K562 (cell line): ENCODE data around the gene IL1F10. TPM values are rescaled to one million over a fixed set of nuclear protein-coding genes. Genes with fewer than 3 reads are reported as not detected.

Experiments used
- JUN ChIP-seq, 2 experiments: sonication (generic) in 1 of 2; formaldehyde crosslinking in 1 of 2; IDR thresholded peaks; 2 replicates each; pipeline versions ENCODE4 v1.6.1 to v1.8.0; 2012 to 2022; ENCODE audit warnings: borderline replicate concordance in 2 of 2, mild to moderate bottlenecking in 2 of 2, improper control_type of control experiment in 1 of 2, low read depth in 1 of 2, low read length in 1 of 2, missing genetic modification reagents in 1 of 2
- SAP30 ChIP-seq: fragments of 200-600 bp; sonication (generic); IDR thresholded peaks from 2 replicates; pipeline ENCODE4 v1.6.1; 2012; ENCODE audit warnings: borderline replicate concordance, low read depth, mild to moderate bottlenecking, moderate library complexity, low read length, control low read depth, inconsistent platforms; ENCODE audit not compliant: insufficient read depth, poor library complexity, severe bottlenecking
- ZFP1 ChIP-seq: fragments of 450-650 bp; formaldehyde crosslinking; IDR thresholded peaks from 2 replicates; pipeline ENCODE4 v1.4.0; 2020; ENCODE audit warnings: mild to moderate bottlenecking, mixed read lengths
- polyA plus RNA-seq, 8 experiments: library from polyadenylated mRNA; depleted of rRNA in 4 of 8; stranded (reverse) in 5 of 8; unstranded in 3 of 8; fragments of >200 nt; fragmentation: Nextera tagmentation in 2 of 8; fragmentation: Illumina TruSeq in 1 of 8; extraction: Ambion mirVana in 2 of 8; extraction: Trizol in 1 of 8; gene quantifications; 2 replicates each; pipeline versions ENCODE4 v1.2.1 to v1.2.3, GENCODE V29; 2011 to 2014; ENCODE audit warnings: inconsistent platforms in 1 of 8, missing spikeins in 1 of 8
- total RNA-seq, 7 experiments: library from RNA; depleted of rRNA in 6 of 7; stranded (reverse); fragments of >200 nt in 6 of 7; fragmentation: Illumina TruSeq in 2 of 7; extraction: Trizol in 2 of 7; gene quantifications; 2 replicates each; pipeline versions ENCODE4 v1.2.1 to v1.2.3, GENCODE V29; 2011 to 2021; ENCODE audit warnings: low replicate concordance in 1 of 7
- TF ChIP-seq, protein P1 (sequence below), 2 experiments: fragments of 450-650 bp; formaldehyde crosslinking in 1 of 2; IDR thresholded peaks; 2 replicates each; pipeline versions ENCODE4 v1.4.0 to v1.6.1; 2014 to 2020; ENCODE audit warnings: mild to moderate bottlenecking in 2 of 2, borderline replicate concordance in 1 of 2, low read depth in 1 of 2
- TF ChIP-seq, protein P2 (sequence below): fragments of 450-650 bp; IDR thresholded peaks from one replicate; pipeline ENCODE4 v1.6.1; 2018; ENCODE audit warnings: mild to moderate bottlenecking, moderate library complexity; ENCODE audit not compliant: partially characterized antibody

The IL1F10 gene
- total and polyA plus RNA-seq, 9 of the 15 experiments (the other 6 are each of a cell fraction or from before 2014, with no cell fraction given), result not detected

DNA sequence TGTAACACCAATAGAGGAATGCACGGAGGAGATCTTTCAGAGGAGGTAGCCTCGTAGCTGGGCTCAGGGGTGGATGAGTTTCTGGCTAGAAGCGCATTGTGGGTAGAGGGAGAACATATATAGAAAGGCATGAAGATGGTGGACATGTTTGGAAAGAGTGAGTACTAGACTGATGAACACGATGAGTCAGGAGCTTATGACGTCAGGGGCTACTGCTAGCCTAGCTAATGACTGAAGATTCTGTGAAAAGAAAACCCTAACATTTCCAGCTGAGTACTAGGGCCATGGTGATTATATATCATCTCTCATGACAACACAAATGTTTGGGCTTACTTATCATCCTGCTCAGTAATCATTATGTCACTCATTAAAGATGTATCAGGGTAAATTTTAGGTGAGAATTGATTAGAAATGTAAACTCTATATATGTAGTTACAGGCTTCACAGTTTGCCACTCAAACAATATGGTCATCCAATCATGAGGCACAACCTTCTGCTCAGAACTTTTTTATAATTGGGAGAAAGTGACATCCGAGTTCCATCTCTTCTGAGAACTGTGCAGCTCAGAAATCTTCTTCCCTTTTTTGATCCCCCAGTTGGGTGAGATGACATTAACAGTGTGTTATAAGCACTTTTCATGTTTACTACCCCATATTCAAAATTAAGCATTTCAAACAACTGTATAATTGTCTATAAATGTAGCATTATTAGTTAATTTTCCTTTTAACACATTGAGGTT lies 37.4 kb downstream of the IL1F10 start (continued):
- TF ChIP-seq, protein P1, sequence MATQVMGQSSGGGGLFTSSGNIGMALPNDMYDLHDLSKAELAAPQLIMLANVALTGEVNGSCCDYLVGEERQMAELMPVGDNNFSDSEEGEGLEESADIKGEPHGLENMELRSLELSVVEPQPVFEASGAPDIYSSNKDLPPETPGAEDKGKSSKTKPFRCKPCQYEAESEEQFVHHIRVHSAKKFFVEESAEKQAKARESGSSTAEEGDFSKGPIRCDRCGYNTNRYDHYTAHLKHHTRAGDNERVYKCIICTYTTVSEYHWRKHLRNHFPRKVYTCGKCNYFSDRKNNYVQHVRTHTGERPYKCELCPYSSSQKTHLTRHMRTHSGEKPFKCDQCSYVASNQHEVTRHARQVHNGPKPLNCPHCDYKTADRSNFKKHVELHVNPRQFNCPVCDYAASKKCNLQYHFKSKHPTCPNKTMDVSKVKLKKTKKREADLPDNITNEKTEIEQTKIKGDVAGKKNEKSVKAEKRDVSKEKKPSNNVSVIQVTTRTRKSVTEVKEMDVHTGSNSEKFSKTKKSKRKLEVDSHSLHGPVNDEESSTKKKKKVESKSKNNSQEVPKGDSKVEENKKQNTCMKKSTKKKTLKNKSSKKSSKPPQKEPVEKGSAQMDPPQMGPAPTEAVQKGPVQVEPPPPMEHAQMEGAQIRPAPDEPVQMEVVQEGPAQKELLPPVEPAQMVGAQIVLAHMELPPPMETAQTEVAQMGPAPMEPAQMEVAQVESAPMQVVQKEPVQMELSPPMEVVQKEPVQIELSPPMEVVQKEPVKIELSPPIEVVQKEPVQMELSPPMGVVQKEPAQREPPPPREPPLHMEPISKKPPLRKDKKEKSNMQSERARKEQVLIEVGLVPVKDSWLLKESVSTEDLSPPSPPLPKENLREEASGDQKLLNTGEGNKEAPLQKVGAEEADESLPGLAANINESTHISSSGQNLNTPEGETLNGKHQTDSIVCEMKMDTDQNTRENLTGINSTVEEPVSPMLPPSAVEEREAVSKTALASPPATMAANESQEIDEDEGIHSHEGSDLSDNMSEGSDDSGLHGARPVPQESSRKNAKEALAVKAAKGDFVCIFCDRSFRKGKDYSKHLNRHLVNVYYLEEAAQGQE (IDR thresholded peaks at IDR 0.05; ENCODE audit: borderline replicate concordance), result no peak
- TF ChIP-seq, protein P1 (CRISPR knock-in tag; IDR thresholded peaks at IDR 0.05; ENCODE audit: low read depth), result no peak
- TF ChIP-seq ZFP1 (CRISPR knock-in tag) (no peak), JUN (IDR thresholded peaks at IDR 0.05; ENCODE audit: borderline replicate concordance, low read depth, low read length) (peak; percentile 66), JUN (CRISPR knock-in tag; IDR thresholded peaks at IDR 0.05; ENCODE audit: borderline replicate concordance) (no peak), SAP30 (no peak)
- TF ChIP-seq, protein P2, sequence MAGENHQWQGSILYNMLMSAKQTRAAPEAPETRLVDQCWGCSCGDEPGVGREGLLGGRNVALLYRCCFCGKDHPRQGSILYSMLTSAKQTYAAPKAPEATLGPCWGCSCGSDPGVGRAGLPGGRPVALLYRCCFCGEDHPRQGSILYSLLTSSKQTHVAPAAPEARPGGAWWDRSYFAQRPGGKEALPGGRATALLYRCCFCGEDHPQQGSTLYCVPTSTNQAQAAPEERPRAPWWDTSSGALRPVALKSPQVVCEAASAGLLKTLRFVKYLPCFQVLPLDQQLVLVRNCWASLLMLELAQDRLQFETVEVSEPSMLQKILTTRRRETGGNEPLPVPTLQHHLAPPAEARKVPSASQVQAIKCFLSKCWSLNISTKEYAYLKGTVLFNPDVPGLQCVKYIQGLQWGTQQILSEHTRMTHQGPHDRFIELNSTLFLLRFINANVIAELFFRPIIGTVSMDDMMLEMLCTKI, result no peak
